ENCODE measurements around the gene MIOX. TPM values are rescaled to one million over a fixed set of nuclear protein-coding genes. Genes with fewer than 3 reads are reported as not detected.

The MIOX gene
- total RNA-seq, 1 experiment from 2014 or later: 1.4 TPM

DNA sequence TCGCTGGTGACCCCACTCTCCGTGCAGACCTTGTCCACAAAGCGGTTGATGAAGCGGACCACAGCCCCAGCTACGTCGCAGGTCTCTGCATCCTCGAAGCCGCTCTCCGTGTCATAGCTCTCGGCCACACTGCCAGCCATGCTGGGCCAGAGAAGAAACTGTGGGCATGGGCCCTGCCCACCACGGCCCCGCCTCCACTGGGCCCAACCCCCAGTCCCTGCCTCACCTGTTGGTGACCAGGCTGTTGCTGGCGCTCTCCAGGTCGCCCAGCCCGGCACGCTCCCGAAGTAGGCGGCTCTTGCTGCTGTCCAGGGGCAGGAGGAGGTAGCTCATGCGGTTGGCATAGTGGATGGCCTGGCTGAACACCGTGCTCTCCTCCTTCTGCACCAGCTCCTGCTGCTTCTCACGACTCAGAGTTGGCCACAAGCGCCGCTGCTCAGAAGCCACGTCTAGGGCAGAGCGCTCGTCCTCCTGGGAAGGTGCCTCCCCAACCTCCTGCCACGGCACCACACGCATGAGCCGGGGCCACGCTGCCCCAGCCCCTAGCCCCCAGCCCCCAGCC is 24.6 kb upstream of the MIOX start:
- Histone ChIP-seq H2BK120ac (ENCODE audit: low read depth, low read length, poor library complexity, severe bottlenecking) (no peak overlapping the region), H4K8ac (replicated peaks; ENCODE audit: insufficient read length, low read depth, low read length) (no peak overlapping the region), H4K20me1 (ENCODE audit: control insufficient read depth, insufficient read depth, insufficient read length) (no peaks in the 10 kb centered on the region), H4K91ac (ENCODE audit: insufficient read length, low read depth, low read length) (no peak overlapping the region), H2BK12ac (ENCODE audit: insufficient read length, low read depth, low read length) (no peak overlapping the region), H2BK5ac (ENCODE audit: insufficient read length, low read length) (no peak overlapping the region), H3K9ac (ENCODE audit: extremely low read depth, insufficient read length, low read length) (no peak overlapping the region), H3K4ac (ENCODE audit: low read depth, low read length) (no peak overlapping the region), H3K14ac (ENCODE audit: insufficient read depth, low read length) (no peak overlapping the region), H3K23ac (ENCODE audit: insufficient read length, low read depth, low read length) (no peak overlapping the region), H3K23me2 (ENCODE audit: insufficient read length, low read depth, low read length, poor library complexity, severe bottlenecking) (no peaks in the 10 kb centered on the region), H4K5ac (ENCODE audit: insufficient read length, low read depth, low read length) (no peak overlapping the region), H3K4me2 (ENCODE audit: insufficient read depth, insufficient read length, low read length) (no peak overlapping the region), H3K9me3 (ENCODE audit: control insufficient read depth, low read depth, low read length) (no peaks in the 10 kb centered on the region), H3K79me2 (ENCODE audit: insufficient read depth, low read length) (no peaks in the 10 kb centered on the region), H3K4me1 (ENCODE audit: insufficient read depth, low read length) (no peaks in the 10 kb centered on the region), H2BK15ac (ENCODE audit: low read depth, low read length) (no peak overlapping the region), H3K18ac (ENCODE audit: insufficient read length, low read depth, low read length) (no peak overlapping the region), H3T11ph (ENCODE audit: low read length) (no peak overlapping the region), H2BK20ac (ENCODE audit: low read depth, low read length, poor library complexity, severe bottlenecking) (no peak overlapping the region), H2AFZ (ENCODE audit: low read length) (no peak overlapping the region), H3K56ac (ENCODE audit: insufficient read length, low read depth, low read length) (no peak overlapping the region), H3K27ac (ENCODE audit: insufficient read length, low read depth, low read length) (no peak overlapping the region), H3K79me1 (ENCODE audit: insufficient read depth, low read depth, low read length, poor library complexity, severe bottlenecking) (no peaks in the 10 kb centered on the region), H3K27me3 (ENCODE audit: insufficient read depth, low read length) (no peaks in the 10 kb centered on the region), H2AK5ac (ENCODE audit: insufficient read length, low read length) (no peak overlapping the region)
- WGBS (ENCODE audit: extremely low coverage, insufficient read length, low lambda C conversion rate): no CpG with 5 or more reads among the region's 30 CpGs
- no peaks in the 10 kb centered on the region for H3K4me1 Mint-ChIP-seq
- H3K4me3 Mint-ChIP-seq: no peak overlapping the region
- H3K9me3 Mint-ChIP-seq: no peaks in the 10 kb centered on the region; a peak in 1 of 5 replicates
- H3K36me3 Mint-ChIP-seq (ENCODE audit: insufficient read depth in 1 of 3, low read depth in 3 of 3): peaks cover 27 to 89% (median 85%) of the 10 kb centered on the region in 3 experiments
- TF ChIP-seq CTCF (conservative IDR thresholded peaks at IDR 0.05): no peak
- H3K27me3 Mint-ChIP-seq (ENCODE audit: low read depth): no peaks in the 10 kb centered on the region
- no peak for DNase-seq
- H3K27ac Mint-ChIP-seq: no peak overlapping the region

Data from H9 (cell line).